ENCODE results near the gene ADAT3. TPM values are rescaled to one million over a fixed set of nuclear protein-coding genes. Genes with fewer than 3 reads are reported as not detected.
"Not testable (repeated sequence)": the region's sequence is repeated elsewhere in the genome, so short reads cannot be mapped to it uniquely, and the experiment has no call there.

Gene ADAT3
- total RNA-seq, 1 donor from 2014 or later, result 0.79 TPM

DNA sequence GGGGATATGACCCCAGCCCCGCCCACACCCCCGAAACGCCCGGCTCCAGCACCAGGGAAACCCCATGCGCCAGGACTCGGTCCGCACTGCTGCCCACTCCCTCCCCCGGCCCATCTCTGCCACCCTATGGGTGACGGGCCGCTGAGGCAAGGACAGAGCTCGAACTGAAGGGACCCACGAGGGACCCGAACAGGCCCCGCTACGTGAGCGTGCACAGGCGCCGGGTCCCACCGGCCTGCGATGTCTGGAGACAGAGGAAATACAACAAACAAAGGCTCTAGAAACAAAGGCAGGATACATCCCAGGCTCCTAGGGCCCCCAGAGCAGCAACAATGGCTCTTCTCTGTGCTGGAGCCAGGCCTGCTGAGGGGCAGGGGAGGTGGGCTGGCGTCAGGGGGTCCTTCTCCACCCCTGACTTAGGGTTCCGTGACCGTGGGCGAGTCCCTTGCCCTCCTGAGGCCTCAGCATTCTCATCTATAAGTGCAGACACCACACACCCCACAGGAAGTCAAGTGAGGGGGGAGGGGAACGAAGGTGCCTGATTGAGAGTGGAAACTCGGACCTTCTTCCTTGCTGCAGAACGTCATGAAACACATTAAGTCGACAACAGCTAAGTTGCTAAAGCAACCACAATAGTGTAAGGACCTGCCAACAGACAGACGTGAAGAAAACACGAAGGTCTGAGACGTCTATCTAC is 23.0 kb upstream of the ADAT3 start:
- peaks cover 9% of the 10 kb centered on the region for H3K36me3 ChIP-seq (ENCODE audit: control insufficient read depth, insufficient read depth, low read length)
- no peak overlapping the region for H3K4me3 ChIP-seq (ENCODE audit: low read depth, low read length)
- peak; percentile 84 for FAIRE-seq
- DNase-seq (ENCODE audit: low read depth), result no peak
- H3K27me3 ChIP-seq (ENCODE audit: control insufficient read depth, insufficient read depth, low read length), result no peaks in the 10 kb centered on the region
- TF ChIP-seq CTCF (IDR thresholded peaks at IDR 0.05; ENCODE audit: insufficient read depth, low read length, severe bottlenecking), result no peak

DNA sequence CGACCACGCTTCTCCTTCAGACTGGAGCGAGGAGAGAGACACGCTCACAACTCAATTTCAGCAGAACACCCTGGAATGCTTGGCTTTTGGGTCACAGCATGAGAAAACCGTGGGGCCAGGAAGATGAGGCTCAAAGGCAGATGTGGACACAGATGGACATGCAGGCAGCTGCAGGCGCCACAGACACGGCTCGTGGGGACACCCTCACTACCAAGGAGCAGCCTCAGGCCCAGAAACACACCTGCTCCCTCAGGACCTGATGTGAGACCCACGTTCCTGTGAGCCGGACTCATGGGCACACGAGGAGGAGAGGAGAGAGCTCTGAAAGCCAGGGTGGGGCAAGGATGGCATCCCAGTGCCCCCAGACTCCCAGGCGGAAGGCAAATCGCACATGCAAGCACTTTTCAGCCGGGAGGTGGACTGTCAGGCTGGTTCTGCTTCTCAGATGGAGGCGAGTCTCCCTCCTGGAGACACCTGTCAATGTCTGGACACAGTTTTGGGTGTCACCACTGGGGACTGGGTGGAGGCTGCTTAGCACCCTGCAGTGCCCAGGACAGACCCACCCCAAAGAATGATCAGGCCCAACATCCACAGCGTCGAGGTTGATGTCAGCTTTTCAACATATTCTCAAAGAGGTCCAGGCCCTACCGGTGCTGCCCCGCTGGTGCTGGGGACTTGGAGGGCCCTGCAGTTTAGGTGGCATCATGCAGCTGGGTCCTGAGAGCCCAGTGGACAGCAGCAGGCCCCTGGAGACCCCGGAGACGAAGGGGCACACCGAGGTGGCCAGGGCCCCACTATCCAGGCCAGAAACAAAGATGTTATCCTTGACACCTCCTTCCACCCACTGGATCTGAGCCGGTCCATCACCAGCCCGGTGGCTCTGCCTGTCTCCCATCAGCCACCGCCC is 22.2 kb upstream of the ADAT3 start:
- no peak for TF ChIP-seq CTCF (IDR thresholded peaks at IDR 0.05; ENCODE audit: insufficient read depth, low read length, severe bottlenecking)
- H3K4me3 ChIP-seq (ENCODE audit: low read depth, low read length), result no peak overlapping the region
- peak; percentile 43 for FAIRE-seq
- DNase-seq (ENCODE audit: low read depth), result no peak
- H3K27me3 ChIP-seq (ENCODE audit: control insufficient read depth, insufficient read depth, low read length), result no peaks in the 10 kb centered on the region
- peaks cover 9% of the 10 kb centered on the region for H3K36me3 ChIP-seq (ENCODE audit: control insufficient read depth, insufficient read depth, low read length)

DNA sequence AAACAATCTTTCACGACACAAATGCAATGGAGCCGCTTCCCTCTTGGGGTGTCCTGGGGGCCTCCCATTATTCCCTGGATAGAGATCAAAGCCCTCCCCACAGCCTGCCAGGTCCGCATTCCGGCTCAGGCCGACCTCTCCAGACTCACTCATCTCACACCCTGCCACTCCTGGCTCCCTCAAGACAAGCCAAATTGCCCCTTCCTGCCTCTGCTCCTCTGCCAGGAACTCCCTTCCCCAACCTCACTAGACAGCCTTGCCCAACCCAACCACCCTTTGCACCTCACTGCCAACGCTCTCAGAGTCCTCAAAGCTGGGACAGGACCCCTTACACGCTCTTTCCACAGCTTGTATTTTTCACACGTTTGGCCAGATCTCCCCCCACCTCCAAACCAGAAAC is 21.4 kb upstream of the ADAT3 start:
- Histone ChIP-seq H3K36me3 (ENCODE audit: control insufficient read depth, insufficient read depth, low read length) (peaks cover 9% of the 10 kb centered on the region), H3K27me3 (ENCODE audit: control insufficient read depth, insufficient read depth, low read length) (no peaks in the 10 kb centered on the region), H3K4me3 (ENCODE audit: low read depth, low read length) (peak overlapping the region; percentile 97)
- no peak for FAIRE-seq
- no peak for TF ChIP-seq CTCF (IDR thresholded peaks at IDR 0.05; ENCODE audit: insufficient read depth, low read length, severe bottlenecking)
- DNase-seq (ENCODE audit: low read depth), result no peak

- no peak for TF ChIP-seq CTCF (IDR thresholded peaks at IDR 0.05; ENCODE audit: insufficient read depth, low read length, severe bottlenecking)
- no peaks in the 10 kb centered on the region for H3K27me3 ChIP-seq (ENCODE audit: control insufficient read depth, insufficient read depth, low read length)
- H3K36me3 ChIP-seq (ENCODE audit: control insufficient read depth, insufficient read depth, low read length), result peaks cover 9% of the 10 kb centered on the region
- DNase-seq (ENCODE audit: low read depth) (no peak), FAIRE-seq (no peak)
- H3K4me3 ChIP-seq (ENCODE audit: low read depth, low read length), result peak overlapping the region; percentile 97
These were observed 20.9 kb upstream of the ADAT3 start for GRCh38 chr19:1884291-1884718.

DNA sequence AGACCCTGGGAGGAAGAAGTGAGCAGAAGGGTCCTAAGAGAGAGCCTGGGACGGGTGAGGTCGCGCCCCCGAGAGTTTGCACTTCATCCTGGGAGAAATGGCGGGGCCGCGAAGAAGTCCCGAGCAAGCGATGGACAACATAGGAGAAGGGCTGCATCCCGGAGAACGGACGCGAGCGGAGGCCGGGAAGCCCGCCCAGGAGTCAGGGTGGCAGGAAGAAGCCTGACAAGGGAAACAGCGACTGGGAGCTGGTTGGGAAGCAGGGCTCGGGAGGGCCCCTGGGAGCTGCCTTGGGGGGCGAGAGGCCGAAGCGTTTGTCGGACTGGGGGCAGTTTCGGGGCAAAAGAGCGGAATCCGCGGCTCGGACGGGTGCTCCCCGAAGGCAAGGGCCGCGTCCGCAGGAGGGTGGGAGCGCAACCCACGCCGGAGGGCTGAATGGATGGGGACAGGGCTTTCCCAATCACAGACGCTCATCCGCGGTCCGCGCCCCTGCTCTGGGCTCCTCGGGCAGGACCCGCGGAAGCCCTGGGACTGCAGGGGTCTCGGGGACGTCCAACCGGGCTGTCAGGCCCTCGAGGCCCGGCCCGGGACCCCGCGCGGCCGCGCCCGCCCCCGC is 20.4 kb upstream of the ADAT3 start:
- peaks cover 9% of the 10 kb centered on the region for H3K36me3 ChIP-seq (ENCODE audit: control insufficient read depth, insufficient read depth, low read length)
- no peaks in the 10 kb centered on the region for H3K27me3 ChIP-seq (ENCODE audit: control insufficient read depth, insufficient read depth, low read length)
- H3K4me3 ChIP-seq (ENCODE audit: low read depth, low read length), result peak overlapping the region; percentile 97
- FAIRE-seq, result no peak
- TF ChIP-seq CTCF (IDR thresholded peaks at IDR 0.05; ENCODE audit: insufficient read depth, low read length, severe bottlenecking), result no peak
- DNase-seq (ENCODE audit: low read depth), result no peak

DNA sequence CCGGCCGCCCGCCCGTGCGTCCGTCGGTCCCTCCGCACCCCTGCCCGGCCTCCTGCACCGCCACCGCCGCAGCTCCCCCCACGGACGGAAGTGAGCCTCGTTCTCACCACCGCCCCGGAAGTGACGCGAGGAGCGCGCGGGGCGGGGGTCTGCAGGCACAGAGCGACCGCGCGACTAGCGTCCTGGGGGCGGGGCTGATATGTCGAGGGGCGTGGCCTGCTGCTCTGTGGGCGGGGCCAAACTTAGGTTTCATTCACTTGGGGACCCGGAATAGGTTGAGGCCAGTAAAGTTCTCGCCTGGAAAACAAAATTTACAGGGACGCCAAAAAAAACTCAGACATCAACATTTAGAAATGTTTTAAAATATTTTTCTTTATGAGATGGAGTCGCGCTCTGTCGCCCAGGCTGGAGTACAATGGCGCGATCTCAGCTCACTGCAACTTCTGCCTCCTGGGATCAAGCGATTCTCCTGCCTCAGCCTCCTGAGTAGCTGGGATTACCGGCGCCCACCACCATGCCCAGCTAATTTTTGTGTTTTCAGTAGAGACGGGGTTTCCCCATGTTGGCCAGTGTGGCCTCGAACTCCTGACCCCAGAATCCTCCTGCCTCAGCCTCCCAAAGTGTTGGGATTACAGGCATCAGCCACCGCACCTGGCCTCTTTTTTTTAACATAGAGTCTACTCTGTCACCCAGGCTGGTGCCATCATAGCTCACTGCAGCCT is 19.6 kb upstream of the ADAT3 start, which contains the start of gene ABHD17A:
ABHD17A (minus strand) TSS at position 99 of the 722 bp plus-strand sequence. CDS start 3,930 bp downstream, outside the sequence.
- not testable (repeated sequence) for H3K36me3 ChIP-seq (ENCODE audit: control insufficient read depth, insufficient read depth, low read length); H3K27me3 ChIP-seq (ENCODE audit: control insufficient read depth, insufficient read depth, low read length); FAIRE-seq
- peak; percentile 73 for DNase-seq (ENCODE audit: low read depth)
- peak within 1 kb of the TSS; percentile 97 for H3K4me3 ChIP-seq (ENCODE audit: low read depth, low read length)

DNA sequence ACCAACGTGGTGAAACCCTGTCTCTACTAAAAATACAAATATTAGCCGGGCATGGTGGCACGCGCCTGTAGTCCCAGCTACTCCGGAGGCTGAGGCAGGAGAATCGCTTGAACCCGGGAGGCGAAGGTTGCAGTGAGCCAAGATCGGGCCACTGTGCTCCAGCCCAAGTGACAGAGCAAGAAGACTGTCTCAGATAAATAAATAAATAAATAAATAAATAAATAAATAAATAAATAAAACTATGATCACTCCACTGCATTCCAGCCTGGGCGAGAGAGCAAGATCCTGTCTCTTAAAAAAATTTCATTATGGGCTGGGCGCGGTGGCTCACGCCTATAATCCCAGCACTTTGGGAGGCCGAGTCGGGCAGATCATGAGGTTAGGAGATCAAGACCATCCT is 18.8 kb upstream of the ADAT3 start:
- H3K4me3 ChIP-seq (ENCODE audit: low read depth, low read length); FAIRE-seq; H3K36me3 ChIP-seq (ENCODE audit: control insufficient read depth, insufficient read depth, low read length); H3K27me3 ChIP-seq (ENCODE audit: control insufficient read depth, insufficient read depth, low read length); DNase-seq (ENCODE audit: low read depth): not testable (repeated sequence)
